T-helper 2 cell treated with Interferon-gamma antibody and Interleukin-4, amounts not matched to agents 5 μg/mL and 100 μg/mL, for 36 hours (primary cell): ENCODE data around the gene SSC5D.

Experiments used
- DNase-seq: peaks from one replicate; pipeline ENCODE4 v3.0.0; 2021; ENCODE audit warnings: low spot score
- H3K27ac Mint-ChIP-seq: one replicate; pipeline ENCODE4 v1.8.0; 2021; ENCODE audit warnings: mild to moderate bottlenecking, mixed read lengths
- H3K27me3 Mint-ChIP-seq: one replicate; pipeline ENCODE4 v1.8.0; 2021; ENCODE audit warnings: low read depth, mixed read lengths
- H3K36me3 Mint-ChIP-seq: one replicate; pipeline ENCODE4 v1.8.0; 2021; ENCODE audit warnings: low read depth, mixed read lengths
- H3K4me1 Mint-ChIP-seq: one replicate; pipeline ENCODE4 v1.8.0; 2021; ENCODE audit warnings: low read depth, mixed read lengths
- H3K4me3 Mint-ChIP-seq: one replicate; pipeline ENCODE4 v1.8.0; 2022; ENCODE audit warnings: mild to moderate bottlenecking, moderate library complexity, mixed read lengths
- H3K9me3 Mint-ChIP-seq: one replicate; pipeline ENCODE4 v1.8.0; 2021; ENCODE audit warnings: mixed read lengths

Gene SSC5D

DNA sequence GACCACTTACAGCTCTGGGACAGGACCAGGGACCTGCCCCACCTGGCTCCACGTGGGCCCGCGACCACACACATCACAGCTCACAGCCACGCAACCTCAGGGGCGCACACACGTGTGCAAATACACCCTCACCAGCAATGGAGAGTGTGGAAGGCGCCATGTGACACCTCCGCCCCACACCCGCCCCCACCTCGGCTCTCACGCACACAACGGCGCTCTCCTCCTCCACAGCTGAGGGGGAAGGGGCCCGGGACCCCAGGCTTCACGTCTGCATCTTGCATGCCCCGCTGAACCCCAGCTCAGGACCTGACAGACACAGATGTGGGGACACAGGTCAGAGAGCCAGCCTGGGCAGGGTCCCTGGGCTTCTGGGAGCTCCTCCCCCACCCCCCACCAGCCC, 38.8 kb upstream of the SSC5D start:
- no peak overlapping the region for H3K4me3 Mint-ChIP-seq
- peaks cover 1% of the 10 kb centered on the region for H3K4me1 Mint-ChIP-seq
- no peaks in the 10 kb centered on the region for H3K36me3 Mint-ChIP-seq
- H3K27ac Mint-ChIP-seq = no peak overlapping the region
- no peak for DNase-seq
- no peaks in the 10 kb centered on the region for H3K9me3 Mint-ChIP-seq
- H3K27me3 Mint-ChIP-seq = peaks cover 35% of the 10 kb centered on the region

DNA sequence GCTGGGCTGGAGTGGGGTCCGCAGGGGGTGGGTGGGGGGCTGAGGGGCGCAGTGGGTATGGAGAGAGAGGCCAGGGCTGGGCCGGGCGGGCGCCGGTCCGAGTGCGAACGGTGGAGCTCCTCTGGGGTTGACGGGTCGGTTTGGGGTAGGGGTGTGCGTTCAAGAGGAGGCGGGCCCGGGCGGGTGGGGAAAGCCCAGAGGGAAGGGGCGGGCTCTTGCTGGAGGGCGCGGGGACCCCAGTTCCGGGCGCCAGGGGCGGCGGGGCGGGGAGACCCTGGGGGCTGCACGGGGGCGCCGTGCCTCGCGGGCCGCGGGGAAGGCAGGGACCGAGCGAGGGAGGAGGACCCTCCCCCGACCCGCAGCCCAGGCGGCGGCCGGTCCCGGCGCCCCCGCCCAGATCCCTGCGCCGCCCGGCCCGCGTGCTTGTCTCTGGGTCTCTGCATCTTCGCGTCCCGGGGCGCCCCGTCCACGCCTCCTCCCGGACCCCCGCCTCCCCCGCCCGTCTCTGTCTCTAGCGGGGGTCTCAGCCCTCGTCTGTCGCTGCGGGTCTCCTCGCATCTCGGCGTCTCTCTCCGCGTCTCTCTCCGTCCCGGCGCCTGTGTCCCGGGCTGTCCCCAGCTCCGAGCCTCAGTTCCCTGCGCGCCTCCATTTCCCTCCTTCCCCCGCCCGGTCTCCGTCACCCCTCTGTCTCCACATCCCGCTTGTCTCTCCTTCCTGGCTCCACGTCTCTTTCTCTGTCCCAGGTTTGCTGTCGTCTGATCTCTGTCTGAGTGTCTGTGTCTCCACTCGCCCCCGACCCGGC, 36.9 kb upstream of the SSC5D start:
- Mint-ChIP-seq H3K4me3 (no peak overlapping the region), H3K9me3 (no peaks in the 10 kb centered on the region), H3K27me3 (peaks cover 24% of the 10 kb centered on the region), H3K4me1 (peaks cover 4% of the 10 kb centered on the region), H3K27ac (peak overlapping the region; percentile 45), H3K36me3 (peaks cover 3% of the 10 kb centered on the region)
- no peak for DNase-seq

DNA sequence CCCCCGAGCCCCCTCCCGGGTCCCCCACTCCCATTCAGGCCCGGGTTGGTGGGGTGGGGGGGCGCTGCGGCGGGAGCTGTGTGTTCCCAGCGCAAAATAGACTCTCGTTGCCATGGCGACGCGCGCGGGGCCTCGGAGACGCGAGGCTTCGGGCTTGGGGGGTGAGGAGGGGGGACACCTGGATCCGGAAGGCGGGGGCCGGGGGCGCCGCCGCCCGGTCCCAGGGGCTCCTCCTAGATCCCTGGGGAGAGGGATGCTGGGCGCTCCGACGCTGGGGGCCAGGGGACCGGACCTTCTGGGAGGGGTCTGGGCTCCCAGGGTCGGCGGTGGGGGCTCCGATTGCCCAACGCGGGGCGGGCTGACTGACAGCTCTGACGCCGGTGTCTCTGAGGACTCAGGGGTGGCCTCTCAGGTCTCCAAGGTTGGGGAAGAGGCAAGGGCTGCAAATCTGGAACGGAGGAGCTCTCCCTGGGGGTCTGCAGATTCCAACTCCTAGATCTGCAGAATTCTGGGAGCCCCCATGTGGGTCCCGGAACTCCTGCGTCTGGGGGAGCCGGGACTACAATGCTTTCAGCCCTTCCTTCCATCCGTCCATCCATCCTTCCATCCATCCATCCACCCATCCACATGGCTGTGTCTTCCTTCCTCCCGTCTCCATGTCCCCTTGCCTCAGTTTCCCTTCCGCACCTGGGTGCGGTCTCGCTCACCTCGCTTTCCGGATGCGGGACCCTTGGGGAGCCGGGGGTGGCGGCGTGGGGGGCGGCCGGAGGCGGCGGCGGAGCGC, 36.1 kb upstream of the SSC5D start:
- Mint-ChIP-seq H3K4me1 (peaks cover 4% of the 10 kb centered on the region), H3K9me3 (no peaks in the 10 kb centered on the region), H3K36me3 (peaks cover 3% of the 10 kb centered on the region), H3K4me3 (no peak overlapping the region), H3K27ac (no peak overlapping the region), H3K27me3 (peaks cover 24% of the 10 kb centered on the region)
- no peak for DNase-seq

DNA sequence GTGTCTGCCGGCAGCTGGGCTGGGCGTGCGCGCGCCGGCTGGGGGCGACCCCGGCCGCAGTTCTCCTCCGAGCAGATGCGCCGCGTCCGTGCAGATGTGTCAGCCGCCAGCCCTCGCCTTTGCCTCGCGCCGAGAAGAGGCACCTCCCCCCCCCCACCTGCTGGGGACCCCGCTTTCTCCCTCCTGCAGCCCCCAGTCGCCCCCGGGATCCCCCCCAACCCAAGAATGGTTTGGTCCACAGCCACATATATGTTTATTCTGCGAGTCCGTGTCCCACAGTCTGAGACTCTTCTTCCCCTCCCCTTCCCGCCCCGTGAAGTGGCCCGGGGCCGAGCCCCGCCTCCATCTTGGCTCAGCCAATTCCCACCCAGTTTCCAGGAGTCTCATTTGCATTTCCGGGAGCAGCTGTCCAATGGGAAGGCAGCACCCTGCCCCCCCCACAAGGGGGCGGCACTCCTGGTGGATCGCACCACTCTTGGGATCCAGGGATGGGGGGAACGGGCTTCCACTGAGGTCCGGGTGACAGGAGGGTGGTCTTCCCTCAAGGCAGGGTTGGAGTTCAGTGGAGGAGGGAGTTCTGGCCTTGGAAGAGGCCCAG, 35.4 kb upstream of the SSC5D start:
- Mint-ChIP-seq H3K9me3 (no peaks in the 10 kb centered on the region), H3K4me3 (no peak overlapping the region), H3K36me3 (peaks cover 3% of the 10 kb centered on the region), H3K27me3 (peaks cover 24% of the 10 kb centered on the region), H3K4me1 (peaks cover 4% of the 10 kb centered on the region), H3K27ac (no peak overlapping the region)
- no peak for DNase-seq

DNA sequence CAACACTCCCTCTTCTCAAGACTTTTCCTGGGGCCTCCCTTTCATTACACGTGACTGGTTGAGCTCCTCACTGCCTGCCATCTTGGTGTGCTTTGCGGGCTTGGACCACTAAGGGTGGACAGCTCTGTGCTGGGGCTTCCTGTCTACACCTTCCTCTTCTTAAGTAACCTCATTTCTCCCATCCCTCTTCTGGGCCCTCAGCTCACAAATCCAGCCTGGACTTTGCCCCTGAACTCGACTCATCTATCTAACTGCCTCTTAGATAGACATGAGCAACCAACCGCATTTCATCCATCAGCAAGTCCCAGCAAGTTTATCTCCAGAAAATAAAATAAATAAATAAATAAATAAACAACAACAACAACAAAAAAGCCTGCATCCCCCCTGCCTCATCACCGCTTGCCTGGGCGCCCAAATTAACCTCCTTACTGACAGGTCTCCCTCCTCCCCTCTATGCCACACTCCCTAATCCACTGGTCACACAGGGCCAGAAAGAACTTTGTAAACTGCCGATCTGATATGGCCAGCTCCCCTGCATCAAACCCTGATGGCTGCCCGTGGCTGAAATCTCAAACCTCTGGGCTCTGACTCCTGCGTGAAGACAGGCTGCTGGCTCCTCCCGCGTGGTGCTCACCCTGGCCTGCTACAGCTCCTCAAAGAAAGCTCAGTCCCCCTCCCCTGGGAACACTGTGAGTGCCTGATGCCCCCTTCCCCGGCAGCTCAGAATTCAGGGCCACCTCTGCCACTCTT, 34.5 kb upstream of the SSC5D start:
- no peak overlapping the region for H3K27ac Mint-ChIP-seq
- peak overlapping the region; percentile 1 for H3K4me3 Mint-ChIP-seq
- H3K27me3 Mint-ChIP-seq = peaks cover 24% of the 10 kb centered on the region
- H3K36me3 Mint-ChIP-seq = peaks cover 3% of the 10 kb centered on the region
- H3K4me1 Mint-ChIP-seq = peaks cover 4% of the 10 kb centered on the region
- no peaks in the 10 kb centered on the region for H3K9me3 Mint-ChIP-seq
- DNase-seq = no peak

DNA sequence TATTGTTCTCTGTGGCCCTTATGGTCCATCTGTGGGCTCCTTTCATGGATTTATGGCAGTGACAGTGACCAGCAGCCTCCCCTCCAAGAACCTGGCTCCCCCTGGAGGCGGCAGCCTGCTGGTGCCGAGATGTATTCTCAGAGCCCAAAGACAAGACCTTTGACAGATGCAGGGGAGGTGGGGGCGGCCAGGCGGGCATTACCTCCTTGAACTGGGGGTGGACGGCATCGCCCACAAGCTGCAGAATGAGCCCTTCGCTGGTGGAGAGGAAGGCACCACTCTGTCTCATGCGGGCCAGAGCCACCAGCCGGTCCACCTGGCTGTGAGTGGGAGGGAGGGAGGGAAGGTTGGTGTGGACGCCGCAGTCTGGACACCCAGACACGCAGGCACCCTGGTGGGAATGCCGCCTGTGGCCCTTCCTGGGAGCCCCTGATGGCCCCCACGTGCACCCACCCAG, 33.4 kb upstream of the SSC5D start:
- Mint-ChIP-seq H3K27me3 (peaks cover 24% of the 10 kb centered on the region), H3K4me3 (no peak overlapping the region), H3K9me3 (no peaks in the 10 kb centered on the region), H3K36me3 (peaks cover 3% of the 10 kb centered on the region), H3K4me1 (peaks cover 4% of the 10 kb centered on the region), H3K27ac (no peak overlapping the region)
- no peak for DNase-seq

DNA sequence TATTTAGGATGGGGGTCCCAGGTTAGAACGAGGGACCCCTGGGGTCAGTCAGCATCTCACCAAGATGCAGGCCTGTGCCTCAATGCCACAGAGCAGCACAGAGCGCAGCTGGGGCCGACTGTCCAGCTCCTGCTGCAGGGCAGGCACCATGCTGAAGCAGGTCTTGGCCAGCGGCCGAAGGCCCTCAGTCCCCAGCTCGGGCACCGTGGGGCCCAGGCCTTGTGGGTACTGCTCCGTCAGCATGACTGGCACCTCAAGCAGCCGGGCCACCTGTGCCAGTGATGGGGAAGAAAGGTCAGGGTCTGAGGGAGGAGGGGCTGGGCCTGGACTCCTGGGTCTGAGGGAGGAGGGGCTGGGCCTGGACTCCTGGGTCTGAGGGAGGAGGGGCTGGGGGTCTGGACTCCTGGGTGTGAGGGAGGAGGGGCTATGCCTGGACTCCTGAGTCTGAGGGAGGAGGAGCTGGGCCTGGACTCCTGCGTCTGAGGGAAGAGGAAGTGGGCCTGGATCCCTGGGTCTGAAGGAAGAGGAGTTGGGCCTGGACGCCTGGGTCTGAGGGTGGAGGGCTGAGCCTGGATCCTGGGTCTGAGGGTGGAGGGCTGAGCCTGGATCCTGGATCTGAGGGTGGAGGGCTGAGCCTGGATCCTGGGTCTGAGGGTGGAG, 32.5 kb upstream of the SSC5D start:
- H3K4me1 Mint-ChIP-seq = peaks cover 6% of the 10 kb centered on the region
- no peak overlapping the region for H3K27ac Mint-ChIP-seq
- H3K36me3 Mint-ChIP-seq = peaks cover 3% of the 10 kb centered on the region
- peaks cover 20% of the 10 kb centered on the region for H3K27me3 Mint-ChIP-seq
- H3K4me3 Mint-ChIP-seq = no peak overlapping the region
- no peak for DNase-seq
- H3K9me3 Mint-ChIP-seq = no peaks in the 10 kb centered on the region

DNA sequence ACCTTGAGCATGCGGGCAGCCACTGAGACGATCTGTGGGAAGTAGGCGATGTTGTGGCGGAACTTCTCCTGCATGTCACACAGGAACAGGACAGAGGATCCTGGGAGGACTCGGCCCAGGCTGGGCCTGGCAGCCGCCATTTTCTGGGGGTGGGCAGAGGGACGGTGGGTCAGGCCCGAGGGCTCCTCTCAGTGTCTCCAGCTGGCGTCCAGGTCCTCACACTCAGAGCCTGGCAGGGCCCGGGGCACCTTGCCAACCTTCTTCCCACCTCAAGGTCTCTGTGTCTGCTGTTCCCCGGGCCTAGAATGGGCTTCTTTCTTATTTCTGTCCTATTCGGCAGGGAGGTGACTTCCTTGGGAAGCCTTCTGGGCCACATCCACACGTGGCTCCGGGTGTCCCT, 31.9 kb upstream of the SSC5D start:
- Mint-ChIP-seq H3K27ac (no peak overlapping the region), H3K27me3 (peaks cover 16% of the 10 kb centered on the region), H3K4me3 (no peak overlapping the region), H3K36me3 (peaks cover 3% of the 10 kb centered on the region), H3K4me1 (peaks cover 9% of the 10 kb centered on the region), H3K9me3 (no peaks in the 10 kb centered on the region)
- no peak for DNase-seq

DNA sequence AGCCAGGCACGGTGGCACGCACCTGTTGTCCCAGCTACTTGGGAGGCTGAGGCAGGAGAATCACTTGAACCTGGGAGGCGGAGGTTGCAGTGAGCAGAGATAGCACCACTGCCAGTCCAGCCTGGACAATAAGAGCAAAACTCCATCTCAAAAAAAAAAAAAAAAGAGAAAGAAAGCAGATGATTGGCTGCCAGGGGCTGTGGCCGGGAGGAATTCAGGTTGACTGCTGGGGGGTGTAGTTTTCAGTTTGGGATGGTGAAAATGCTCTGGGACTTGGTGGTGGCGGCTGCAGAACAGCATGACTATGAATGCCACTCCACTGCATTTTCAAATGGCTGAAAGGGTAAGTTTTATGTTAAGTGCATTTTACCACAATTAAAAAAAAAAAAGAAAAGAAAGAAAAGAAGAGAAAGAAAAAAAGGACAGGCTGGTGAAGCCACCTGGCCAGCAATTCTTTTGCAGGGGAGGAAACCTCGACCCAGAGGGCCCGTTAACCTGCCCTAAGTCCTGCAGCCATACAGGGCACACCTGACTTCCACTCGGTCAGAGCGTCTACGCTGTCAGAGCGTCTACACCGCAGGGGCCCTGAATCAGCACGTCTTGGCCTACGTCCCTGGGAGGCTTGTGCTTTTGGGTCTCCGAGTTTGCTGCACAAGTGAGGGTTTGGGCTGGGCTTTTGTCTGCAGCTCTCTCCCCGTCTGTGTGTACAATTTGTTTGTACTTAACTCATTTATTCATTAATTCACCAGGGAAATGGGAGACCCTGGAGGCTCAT, 30.4 kb upstream of the SSC5D start:
- Mint-ChIP-seq H3K9me3 (no peaks in the 10 kb centered on the region), H3K36me3 (peaks cover 3% of the 10 kb centered on the region), H3K27me3 (peaks cover 9% of the 10 kb centered on the region), H3K27ac (no peak overlapping the region), H3K4me3 (no peak overlapping the region), H3K4me1 (peaks cover 12% of the 10 kb centered on the region)
- no peak for DNase-seq

DNA sequence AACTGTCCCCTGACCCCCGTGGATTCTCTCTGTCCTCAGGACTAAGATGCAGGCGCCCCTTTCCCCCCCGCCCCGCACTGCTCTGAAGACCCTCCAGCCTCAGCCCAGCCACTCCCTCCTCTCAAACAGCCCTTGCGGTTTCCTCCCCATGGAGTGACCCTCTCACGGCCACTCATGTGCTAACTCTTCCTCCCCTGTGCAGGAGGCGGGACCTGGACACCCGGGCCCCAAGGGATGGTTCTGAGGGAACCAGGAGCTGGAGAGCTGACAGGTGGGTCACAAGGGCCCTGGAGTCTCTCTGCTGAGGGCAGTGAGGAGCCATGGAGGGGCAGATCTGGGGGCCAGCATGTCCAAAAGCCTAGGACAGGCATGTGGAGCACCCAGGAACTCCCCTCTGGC, 28.7 kb upstream of the SSC5D start:
- no peak overlapping the region for H3K27ac Mint-ChIP-seq
- H3K36me3 Mint-ChIP-seq = peaks cover 3% of the 10 kb centered on the region
- H3K4me1 Mint-ChIP-seq = peaks cover 12% of the 10 kb centered on the region
- H3K9me3 Mint-ChIP-seq = no peaks in the 10 kb centered on the region
- DNase-seq = no peak
- peak overlapping the region; percentile 93 for H3K4me3 Mint-ChIP-seq
- no peaks in the 10 kb centered on the region for H3K27me3 Mint-ChIP-seq

DNA sequence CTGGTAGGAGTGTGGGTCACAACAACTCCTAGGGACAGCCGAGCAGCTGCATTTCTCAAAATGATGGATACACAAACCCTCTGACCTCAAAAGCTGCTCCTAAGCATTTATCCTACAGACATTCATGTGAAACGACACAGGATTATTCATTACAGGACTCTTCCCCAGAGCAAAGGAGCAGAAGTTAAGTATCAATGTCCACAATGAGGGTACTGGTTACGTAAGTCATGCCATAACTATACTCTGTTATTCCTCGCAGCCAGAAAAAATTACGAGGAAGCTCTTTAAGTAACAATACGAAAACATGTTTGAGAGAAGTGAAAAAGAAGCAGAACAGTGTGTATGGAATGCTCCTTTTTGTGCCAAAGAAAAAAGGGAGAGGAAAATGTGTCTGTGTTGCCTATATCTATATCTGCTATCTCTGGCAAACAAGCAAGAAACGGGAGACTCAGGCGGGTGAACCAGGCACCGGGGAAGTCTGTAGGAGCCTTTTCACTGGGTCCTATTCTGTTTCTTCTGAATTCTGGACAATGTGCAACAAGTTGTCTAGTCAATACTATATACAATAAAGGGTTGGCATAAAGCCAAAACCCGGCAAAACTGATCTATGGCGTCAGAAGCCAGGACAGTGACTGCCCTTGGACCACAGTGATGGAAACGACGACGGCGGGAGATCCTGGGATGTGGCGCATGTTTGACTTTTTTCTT, 28.1 kb upstream of the SSC5D start:
- no peak for DNase-seq
- Mint-ChIP-seq H3K4me3 (peak overlapping the region; percentile 93), H3K9me3 (no peaks in the 10 kb centered on the region), H3K4me1 (peaks cover 9% of the 10 kb centered on the region), H3K27ac (no peak overlapping the region), H3K36me3 (no peaks in the 10 kb centered on the region), H3K27me3 (no peaks in the 10 kb centered on the region)

DNA sequence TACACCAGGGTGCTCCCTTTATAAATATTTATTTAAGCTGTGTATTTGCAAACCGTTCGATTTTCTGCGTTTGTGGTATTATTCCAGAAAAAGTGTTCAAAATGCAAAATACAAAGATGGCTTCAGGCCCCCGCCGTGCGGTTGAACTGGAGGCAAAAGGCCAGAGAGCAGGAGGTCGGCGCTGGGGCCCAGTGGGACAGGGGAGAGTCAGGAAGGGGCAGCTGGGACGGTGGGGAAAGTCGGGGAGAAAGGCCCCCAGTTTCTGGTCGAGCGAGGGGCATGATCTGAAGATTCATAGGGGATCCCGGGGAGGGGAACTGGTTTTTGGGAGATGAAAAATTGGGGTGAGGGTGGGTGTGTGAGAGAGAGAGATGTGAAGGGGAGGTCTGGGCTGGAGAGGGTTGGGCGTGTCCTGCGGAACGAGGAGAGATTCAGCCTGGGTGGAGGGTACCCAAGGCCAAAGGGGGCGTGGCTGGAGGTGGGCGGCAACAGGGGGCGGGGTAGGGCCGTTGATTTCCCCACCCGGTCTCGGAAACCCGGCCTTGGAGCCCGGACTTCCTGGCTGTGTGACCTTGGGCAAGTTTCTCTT, 27.5 kb upstream of the SSC5D start:
- peak overlapping the region; percentile 93 for H3K4me3 Mint-ChIP-seq
- H3K9me3 Mint-ChIP-seq = no peaks in the 10 kb centered on the region
- H3K4me1 Mint-ChIP-seq = peaks cover 9% of the 10 kb centered on the region
- peak overlapping the region; percentile 92 for H3K27ac Mint-ChIP-seq
- H3K36me3 Mint-ChIP-seq = no peaks in the 10 kb centered on the region
- H3K27me3 Mint-ChIP-seq = no peaks in the 10 kb centered on the region
- no peak for DNase-seq
